GF-D8 (cell line): ENCODE data around the gene DPRX.

Experiments used
- DNase-seq: peaks from one replicate; lab custom pipeline; 2025; lab: John Stamatoyannopoulos, UW

The DPRX gene, protein sequence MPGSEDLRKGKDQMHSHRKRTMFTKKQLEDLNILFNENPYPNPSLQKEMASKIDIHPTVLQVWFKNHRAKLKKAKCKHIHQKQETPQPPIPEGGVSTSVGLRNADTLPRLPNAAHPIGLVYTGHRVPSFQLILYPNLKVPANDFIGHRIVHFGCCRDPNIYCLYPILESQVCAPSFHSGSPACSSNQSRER

GRCh38 chr19:53631949-53632407 is at the start of gene DPRX:
TSS of gene DPRX (plus strand) at chr19:53631999. CDS start at chr19:53632107, 108 bp downstream.
- no peak for DNase-seq

DNA sequence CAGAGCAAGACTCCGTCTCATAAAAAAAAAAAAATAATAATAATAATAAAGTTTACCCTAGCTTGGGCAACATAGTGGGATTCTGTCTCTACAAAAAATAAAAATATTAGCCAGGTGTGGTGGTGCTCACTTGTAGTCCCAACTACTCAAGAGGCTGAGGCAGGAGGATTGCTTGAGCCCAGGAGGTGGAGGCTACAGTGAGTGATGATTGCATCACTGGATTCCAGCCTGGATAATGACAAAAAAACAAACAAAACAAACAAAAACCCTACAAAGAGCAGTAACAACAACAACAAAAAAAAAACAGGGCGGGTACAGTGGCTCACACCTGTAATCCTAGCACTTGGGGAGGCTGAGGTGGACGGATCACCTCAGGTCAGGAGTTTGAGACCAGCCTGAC is 48.6 kb upstream of the DPRX start:
- no peak for DNase-seq

DNA sequence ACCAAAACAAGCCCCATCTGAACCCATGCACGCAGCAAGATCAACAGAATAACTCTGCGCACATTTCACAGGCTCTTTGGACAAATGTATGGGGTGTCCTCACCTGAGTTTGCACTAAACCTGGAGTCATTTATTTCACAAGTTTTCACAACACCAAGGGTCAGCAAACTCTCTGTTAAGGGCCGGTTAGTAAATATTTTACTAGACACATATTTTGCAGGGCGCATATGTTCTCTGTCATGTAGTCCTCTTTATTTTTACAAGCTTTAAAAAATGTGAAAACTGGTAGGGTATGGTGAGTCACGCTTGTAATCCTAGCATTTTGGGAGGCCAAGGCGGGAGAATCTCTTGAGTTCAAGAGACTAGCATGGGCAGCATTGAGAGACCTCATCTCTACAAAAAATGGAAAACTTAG is 45.5 kb upstream of the DPRX start:
- no peak for DNase-seq

- no peak for DNase-seq
These were observed 36.8 kb upstream of the DPRX start for GRCh38 chr19:53594811-53595509.

GRCh38 chr19:53595510-53595867 is 36.3 kb upstream of the DPRX start:
- DNase-seq, result no peak

GRCh38 chr19:53596056-53596455 is 35.7 kb upstream of the DPRX start:
- no peak for DNase-seq

DNA sequence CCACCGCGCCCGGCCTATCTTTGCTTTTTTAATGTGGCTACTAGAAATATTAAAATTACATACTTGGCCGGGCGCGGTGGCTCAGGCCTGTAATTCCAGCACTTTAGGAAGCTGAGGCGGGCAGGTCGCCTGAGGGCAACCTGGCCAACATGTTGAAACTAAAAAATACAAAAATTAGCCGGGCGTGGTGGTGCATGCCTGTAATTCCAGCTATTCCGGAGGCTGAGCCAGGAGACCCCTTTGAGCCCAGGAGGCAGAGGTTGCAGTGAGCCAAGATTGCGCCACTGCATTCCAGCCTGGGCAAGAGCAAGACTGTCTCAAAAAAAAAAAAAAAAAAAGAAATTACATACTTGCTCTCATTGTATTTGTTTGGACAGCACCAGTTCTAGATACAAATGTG is 34.8 kb upstream of the DPRX start:
- no peak for DNase-seq

DNA sequence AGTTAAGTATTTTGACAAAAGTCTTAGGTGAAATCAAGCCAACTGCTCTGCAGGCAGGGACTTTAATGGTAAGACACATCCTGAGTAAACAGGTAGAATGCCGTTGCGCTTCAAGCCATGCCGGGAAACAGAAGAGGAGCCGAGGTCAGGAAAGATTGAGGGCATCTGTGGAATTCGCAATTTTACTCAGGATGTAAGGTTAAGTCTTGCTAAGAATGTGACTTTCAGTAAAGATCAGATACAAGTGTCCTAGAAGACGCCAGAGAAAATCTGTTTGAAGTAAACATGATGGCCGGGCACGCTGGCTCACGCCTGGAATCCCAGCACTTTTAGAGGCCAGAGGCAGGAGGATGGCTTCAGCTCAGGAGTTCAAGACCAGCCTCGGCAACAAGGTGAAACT is 33.4 kb upstream of the DPRX start:
- DNase-seq, result no peak

DNA sequence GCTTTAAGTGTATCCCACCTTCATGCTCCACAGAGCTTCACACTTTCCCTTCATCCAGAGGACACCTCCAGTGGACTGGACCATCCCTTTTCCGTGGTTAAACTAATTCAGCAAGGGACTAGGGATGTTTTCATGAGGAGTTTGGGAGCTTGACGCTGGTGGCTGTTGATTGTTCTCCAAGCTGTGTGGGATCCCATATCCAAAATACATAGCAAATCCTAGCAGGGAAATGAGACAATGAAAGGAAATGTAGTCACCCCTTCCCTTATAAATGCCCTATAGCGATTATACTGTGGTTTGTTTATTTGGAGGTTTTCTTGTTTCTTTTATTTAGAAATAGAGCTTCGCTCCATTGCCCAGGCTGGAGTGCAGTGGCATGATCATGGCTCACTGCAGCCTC is 31.6 kb upstream of the DPRX start:
- no peak for DNase-seq

DNA sequence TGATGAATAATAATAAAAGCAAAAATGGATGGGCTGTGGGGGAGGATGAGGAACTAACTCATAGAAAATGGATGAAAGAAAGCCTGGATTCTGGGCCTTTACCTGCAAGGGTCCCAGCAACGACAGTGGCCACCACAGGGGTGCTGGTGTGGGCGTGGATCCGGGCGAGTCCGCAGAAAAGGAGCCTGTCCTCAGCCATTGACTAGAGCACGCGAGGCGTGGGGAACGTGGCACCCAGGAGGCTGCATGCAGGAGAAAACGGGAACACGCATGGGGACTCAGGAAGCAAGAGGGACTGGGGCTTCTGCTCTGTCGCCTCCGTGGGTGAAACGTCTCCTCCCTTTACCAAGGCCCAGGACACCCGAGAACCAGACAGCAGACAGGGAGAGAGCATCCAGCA is 25.8 kb upstream of the DPRX start:
- DNase-seq, result no peak

DNA sequence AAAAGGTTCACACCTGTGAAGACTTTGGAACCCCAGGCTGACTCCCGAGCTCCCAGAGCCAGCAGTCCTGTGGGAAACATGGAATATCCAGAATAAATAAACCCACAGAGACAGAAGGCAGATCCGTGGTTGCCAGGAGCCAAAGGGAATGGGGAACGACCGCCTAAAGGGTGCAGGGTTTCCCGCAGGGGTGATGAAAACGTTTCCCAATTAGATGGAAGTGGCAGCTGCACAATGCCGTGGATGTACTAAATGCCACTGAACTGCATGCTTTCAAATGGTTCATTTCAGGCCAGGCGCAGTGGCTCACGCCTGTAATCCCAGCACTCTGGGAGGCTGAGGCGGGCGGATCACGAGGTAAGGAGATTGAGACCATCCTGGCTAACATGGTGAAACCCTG is 23.4 kb upstream of the DPRX start:
- no peak for DNase-seq

GRCh38 chr19:53612762-53613526 is 18.9 kb upstream of the DPRX start:
- no peak for DNase-seq

- DNase-seq, result no peak
These were observed 9.7 kb upstream of the DPRX start for GRCh38 chr19:53621885-53622740.

DNA sequence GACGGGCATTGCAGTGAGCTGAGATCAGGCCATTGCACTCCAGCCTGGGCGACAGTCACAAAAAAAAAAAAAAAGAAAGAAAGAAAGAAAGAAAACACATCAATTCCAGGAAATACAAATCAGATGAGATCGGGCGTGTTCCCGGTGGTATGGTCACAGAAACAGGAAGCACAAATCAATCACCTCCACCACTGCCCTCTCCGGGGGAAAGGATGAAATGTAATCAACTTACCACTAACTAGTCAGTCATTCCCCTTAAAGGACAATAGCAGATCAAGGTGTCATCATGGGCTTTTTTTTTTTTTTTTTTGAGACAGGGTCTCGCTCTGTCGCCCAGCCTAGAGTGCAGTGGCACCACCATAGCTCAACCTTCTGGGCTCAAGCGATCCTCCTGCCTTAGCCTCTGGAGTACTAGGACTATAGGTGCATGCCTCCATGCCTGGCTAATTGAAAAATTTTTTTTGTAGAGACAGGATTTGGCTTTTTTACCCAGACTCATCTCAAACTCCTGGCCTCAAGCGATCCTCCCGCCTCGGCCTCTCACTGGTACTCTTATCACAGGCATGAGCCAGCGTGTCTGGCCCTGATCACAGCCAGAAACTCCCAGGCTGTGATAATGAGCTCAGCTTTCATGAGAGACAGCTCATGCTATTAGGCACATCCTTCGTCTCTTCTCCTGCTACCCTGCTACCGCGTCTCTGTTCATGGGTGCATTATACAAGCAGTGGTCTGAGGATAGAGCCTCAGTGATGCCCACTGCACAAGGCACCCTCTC is 6.8 kb upstream of the DPRX start:
- DNase-seq, result no peak

GRCh38 chr19:53626486-53626885 is 5.3 kb upstream of the DPRX start:
- DNase-seq, result no peak

DNA sequence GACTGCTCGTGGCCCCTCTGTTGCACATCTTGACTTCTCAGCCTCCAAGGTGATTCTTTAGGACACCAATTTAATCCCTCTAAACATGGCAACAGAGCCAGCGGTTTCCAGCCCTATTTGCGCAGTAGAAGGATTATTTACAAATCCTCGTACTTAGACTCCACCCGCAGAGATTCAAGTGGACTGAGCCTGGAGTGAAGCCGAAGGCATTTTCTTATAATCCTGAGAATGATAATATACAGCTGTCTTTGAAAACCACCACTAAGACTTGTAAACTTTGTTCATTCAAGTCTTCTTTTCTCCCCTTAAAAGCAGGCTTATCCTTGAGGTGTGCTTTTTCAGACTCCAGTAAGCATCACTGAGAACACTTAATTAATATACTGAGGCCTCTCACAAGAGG is 4.8 kb upstream of the DPRX start:
- no peak for DNase-seq

DNA sequence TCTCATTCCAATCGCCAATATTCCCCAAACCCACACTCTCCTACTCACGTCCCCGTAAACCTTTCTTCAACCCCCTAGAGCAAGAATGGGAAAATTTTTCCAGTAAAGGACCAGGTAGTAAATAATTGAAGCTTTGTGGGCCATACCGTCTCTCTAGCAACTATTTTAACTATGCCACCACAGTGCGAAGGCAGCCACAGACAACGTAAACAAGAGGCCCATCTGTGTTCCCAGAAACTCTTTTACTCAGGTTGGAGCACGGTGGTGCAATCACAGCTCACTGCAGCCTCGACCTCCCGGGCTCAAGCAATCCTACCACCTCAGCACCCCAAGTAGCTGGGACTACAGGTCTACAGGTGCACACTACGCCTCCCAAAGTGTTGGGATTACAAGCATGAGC is 3.0 kb downstream of the DPRX start:
- no peak for DNase-seq

GRCh38 chr19:53639471-53639870 is 7.7 kb downstream of the DPRX start:
- no peak for DNase-seq

- DNase-seq, result no peak
These were observed 10.7 kb downstream of the DPRX start for GRCh38 chr19:53642381-53643099.

GRCh38 chr19:53644061-53644816 is 12.4 kb downstream of the DPRX start:
- no peak for DNase-seq
